NT2/D1 (cell line): ENCODE data around the gene KDM2B.
"Not testable (repeated sequence)": the region's sequence is repeated elsewhere in the genome, so short reads cannot be mapped to it uniquely, and the experiment has no call there.

Experiments used
- SUZ12 ChIP-seq: IDR thresholded peaks from 2 replicates; pipeline ENCODE4 v1.6.1; 2011; ENCODE audit not compliant: insufficient read length, insufficient read depth; ENCODE audit errors: extremely low read depth
- YY1 ChIP-seq: IDR thresholded peaks from 2 replicates; pipeline ENCODE4 v1.6.1; 2011; ENCODE audit not compliant: insufficient read length, insufficient read depth

GRCh38 chr12:121584885-121585284, 4.1 kb upstream of the KDM2B start:
- TF ChIP-seq SUZ12, YY1: not testable (repeated sequence)
